Activated T-helper 2 cell treated with anti-CD3 and anti-CD28 coated beads, Interferon-gamma antibody, Interleukin-2, Interleukin-4, amounts not matched to agents 10 μg/mL and 5 μg/mL and 100 μg/mL, durations not matched to agents 14 hours and 24 hours and 36 hours (primary cell): ENCODE measurements around the gene TDP1. TPM values are rescaled to one million over a fixed set of nuclear protein-coding genes. Genes with fewer than 3 reads are reported as not detected.
"Not testable (repeated sequence)": the region's sequence is repeated elsewhere in the genome, so short reads cannot be mapped to it uniquely, and the experiment has no call there.

Experiments used
- DNase-seq: peaks from one replicate; pipeline ENCODE4 v3.0.0; 2021; ENCODE audit warnings: low spot score
- H3K27ac Mint-ChIP-seq: one replicate; pipeline ENCODE4 v1.8.0; 2021; ENCODE audit warnings: mixed read lengths
- H3K27me3 Mint-ChIP-seq: one replicate; pipeline ENCODE4 v1.8.0; 2021; ENCODE audit warnings: low read depth, mixed read lengths
- H3K36me3 Mint-ChIP-seq: one replicate; pipeline ENCODE4 v1.8.0; 2021; ENCODE audit warnings: low read depth, mixed read lengths
- H3K4me1 Mint-ChIP-seq: one replicate; pipeline ENCODE4 v1.8.0; 2021; ENCODE audit warnings: low read depth, mixed read lengths
- H3K4me3 Mint-ChIP-seq: one replicate; pipeline ENCODE4 v1.8.0; 2021; ENCODE audit warnings: low read depth, mild to moderate bottlenecking, moderate library complexity, mixed read lengths
- H3K9me3 Mint-ChIP-seq: one replicate; pipeline ENCODE4 v1.8.0; 2021; ENCODE audit warnings: mixed read lengths
- intact Hi-C: fragments of 100-400 bp; cut with micrococcal nuclease; formaldehyde crosslinking; loops from one replicate; pipeline ENCODE4 v1.15.1; 2023
- total RNA-seq: library from RNA; stranded (reverse); gene quantifications from 2 replicates; pipeline ENCODE4 v1.2.3, GENCODE V29; 2022

Gene TDP1
- total RNA-seq, 1 donor from 2014 or later = 97.5 TPM

- Mint-ChIP-seq H3K36me3 (no peaks in the 10 kb centered on the region), H3K9me3 (no peaks in the 10 kb centered on the region), H3K27ac (no peak overlapping the region), H3K4me1 (no peaks in the 10 kb centered on the region), H3K27me3 (peaks cover 48% of the 10 kb centered on the region), H3K4me3 (no peak overlapping the region)
- no peak for DNase-seq
- intact Hi-C loops = no loop called here
Observed at GRCh38 chr14:90072350-90072749, 116.6 kb downstream of the TDP1 start.

GRCh38 chr14:90079576-90079975, 123.8 kb downstream of the TDP1 start:
- intact Hi-C loops = no loop called here
- H3K9me3 Mint-ChIP-seq = no peaks in the 10 kb centered on the region
- no peak overlapping the region for H3K4me3 Mint-ChIP-seq
- H3K4me1 Mint-ChIP-seq = no peaks in the 10 kb centered on the region
- no peak for DNase-seq
- no peaks in the 10 kb centered on the region for H3K36me3 Mint-ChIP-seq
- peaks cover 45% of the 10 kb centered on the region for H3K27me3 Mint-ChIP-seq
- H3K27ac Mint-ChIP-seq = no peak overlapping the region

GRCh38 chr14:90087433-90087832, 131.7 kb downstream of the TDP1 start:
- Mint-ChIP-seq H3K27ac (no peak overlapping the region), H3K36me3 (no peaks in the 10 kb centered on the region), H3K4me3 (no peak overlapping the region), H3K4me1 (no peaks in the 10 kb centered on the region), H3K27me3 (peaks cover 24% of the 10 kb centered on the region), H3K9me3 (no peaks in the 10 kb centered on the region)
- DNase-seq = no peak
- intact Hi-C loops = no loop called here

GRCh38 chr14:90088176-90088575, 132.4 kb downstream of the TDP1 start:
- Mint-ChIP-seq H3K27ac (no peak overlapping the region), H3K4me3 (no peak overlapping the region), H3K9me3 (no peaks in the 10 kb centered on the region), H3K27me3 (peaks cover 16% of the 10 kb centered on the region), H3K36me3 (no peaks in the 10 kb centered on the region), H3K4me1 (peaks cover 2% of the 10 kb centered on the region)
- intact Hi-C loops = no loop called here
- no peak for DNase-seq

- H3K36me3 Mint-ChIP-seq, H3K27me3 Mint-ChIP-seq, intact Hi-C loops: not testable (repeated sequence)
Observed at GRCh38 chr14:90089486-90089885, 133.8 kb downstream of the TDP1 start.

GRCh38 chr14:90091393-90091792, 135.7 kb downstream of the TDP1 start:
- H3K4me1 Mint-ChIP-seq = peaks cover 12% of the 10 kb centered on the region
- H3K27me3 Mint-ChIP-seq = peaks cover 6% of the 10 kb centered on the region
- H3K27ac Mint-ChIP-seq = no peak overlapping the region
- peaks cover 5% of the 10 kb centered on the region for H3K36me3 Mint-ChIP-seq
- peaks cover 8% of the 10 kb centered on the region for H3K9me3 Mint-ChIP-seq
- H3K4me3 Mint-ChIP-seq = no peak overlapping the region
- DNase-seq = no peak
- intact Hi-C loops = no loop called here

More at GRCh38 chr14:90089486-90089885, 133.8 kb downstream of the TDP1 start:
- DNase-seq, H3K9me3 Mint-ChIP-seq, H3K4me3 Mint-ChIP-seq, H3K27ac Mint-ChIP-seq: not testable (repeated sequence)
- H3K4me1 Mint-ChIP-seq = peaks cover 12% of the 10 kb centered on the region

GRCh38 chr14:90093942-90094595, 138.3 kb downstream of the TDP1 start:
- Mint-ChIP-seq H3K27ac (peak overlapping the region; percentile 64), H3K27me3 (peaks cover 3% of the 10 kb centered on the region), H3K36me3 (peaks cover 5% of the 10 kb centered on the region), H3K4me1 (peaks cover 12% of the 10 kb centered on the region), H3K4me3 (no peak overlapping the region), H3K9me3 (peaks cover 8% of the 10 kb centered on the region)
- intact Hi-C loops = no loop called here
- no peak for DNase-seq

Other genes with a start within 250 kb of the TDP1 start
- 7.1 and 9.0 TPM in 2 replicates for gene EFCAB11, start 1.2 kb upstream of the TDP1 start, total RNA-seq
- 0.18 TPM in 1 of 2 replicates, not detected in the other for gene KCNK13, start 106.1 kb downstream of the TDP1 start, total RNA-seq